PC-9 (cell line): ENCODE results near the gene RC3H1.

Experiments
- EZH2 ChIP-seq: fragments of 200-600 bp; sonication (generic); IDR thresholded peaks from 2 replicates; pipeline ENCODE4 v1.8.0; 2017; ENCODE audit warnings: antibody characterized with exemption, low read depth
- TF ChIP-seq, protein P1 (sequence below): fragments of 200-600 bp; sonication (generic); conservative IDR thresholded peaks from 2 replicates; pipeline ENCODE4 v1.6.1; 2017; ENCODE audit warnings: mixed run types, antibody characterized with exemption, mild to moderate bottlenecking, moderate library complexity

DNA sequence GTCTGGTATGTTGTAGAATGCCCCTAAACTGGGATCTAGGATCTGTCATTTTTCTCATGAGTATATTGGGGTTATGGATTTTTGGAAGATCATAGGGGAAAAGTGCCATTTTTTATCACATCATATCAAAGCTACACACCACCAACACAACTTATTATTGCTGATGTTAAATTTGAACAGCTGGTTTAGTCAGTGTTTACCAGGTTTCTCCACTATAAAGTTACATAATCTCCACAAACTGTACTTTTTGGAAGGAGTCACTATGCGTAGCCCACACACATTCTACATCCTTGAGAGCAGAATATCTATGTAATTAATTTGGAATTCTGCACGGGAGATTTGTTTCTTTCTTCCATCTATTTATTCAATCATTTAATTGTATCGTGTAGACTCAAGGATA is 35.2 kb downstream of the RC3H1 start:
- TF ChIP-seq, protein P1, sequence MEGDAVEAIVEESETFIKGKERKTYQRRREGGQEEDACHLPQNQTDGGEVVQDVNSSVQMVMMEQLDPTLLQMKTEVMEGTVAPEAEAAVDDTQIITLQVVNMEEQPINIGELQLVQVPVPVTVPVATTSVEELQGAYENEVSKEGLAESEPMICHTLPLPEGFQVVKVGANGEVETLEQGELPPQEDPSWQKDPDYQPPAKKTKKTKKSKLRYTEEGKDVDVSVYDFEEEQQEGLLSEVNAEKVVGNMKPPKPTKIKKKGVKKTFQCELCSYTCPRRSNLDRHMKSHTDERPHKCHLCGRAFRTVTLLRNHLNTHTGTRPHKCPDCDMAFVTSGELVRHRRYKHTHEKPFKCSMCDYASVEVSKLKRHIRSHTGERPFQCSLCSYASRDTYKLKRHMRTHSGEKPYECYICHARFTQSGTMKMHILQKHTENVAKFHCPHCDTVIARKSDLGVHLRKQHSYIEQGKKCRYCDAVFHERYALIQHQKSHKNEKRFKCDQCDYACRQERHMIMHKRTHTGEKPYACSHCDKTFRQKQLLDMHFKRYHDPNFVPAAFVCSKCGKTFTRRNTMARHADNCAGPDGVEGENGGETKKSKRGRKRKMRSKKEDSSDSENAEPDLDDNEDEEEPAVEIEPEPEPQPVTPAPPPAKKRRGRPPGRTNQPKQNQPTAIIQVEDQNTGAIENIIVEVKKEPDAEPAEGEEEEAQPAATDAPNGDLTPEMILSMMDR, result no peak
- no peak for TF ChIP-seq EZH2
